GM21786 (cell line): Measurements from ENCODE around the gene SMAP1.
"Not testable (repeated sequence)": the region's sequence is repeated elsewhere in the genome, so short reads cannot be mapped to it uniquely, and the experiment has no call there.

ENCODE experiments used
- ATAC-seq: cut with Tn5 transposase; IDR thresholded peaks from one replicate; pipeline ENCODE4 v1.9.1; 2021; ENCODE audit not compliant: unreplicated experiment

SMAP1 gene

GRCh38 chr6:70738028-70738427 lies 70.3 kb downstream of the SMAP1 start:
- no peak for ATAC-seq

GRCh38 chr6:70739534-70739933 lies 71.9 kb downstream of the SMAP1 start:
- no peak for ATAC-seq

- not testable (repeated sequence) for ATAC-seq
These were observed 73.1 kb downstream of the SMAP1 start for GRCh38 chr6:70740746-70741145.

GRCh38 chr6:70742462-70742861 lies 74.8 kb downstream of the SMAP1 start:
- ATAC-seq: not testable (repeated sequence)

- ATAC-seq: no peak
These were observed 86.2 kb downstream of the SMAP1 start for GRCh38 chr6:70753870-70754380.

GRCh38 chr6:70758883-70759282 lies 91.2 kb downstream of the SMAP1 start:
- no peak for ATAC-seq

GRCh38 chr6:70763754-70764510 lies 96.2 kb downstream of the SMAP1 start:
- no peak for ATAC-seq

- ATAC-seq: no peak
These were observed 97.0 kb downstream of the SMAP1 start for GRCh38 chr6:70764706-70765105.

GRCh38 chr6:70771351-70771750 lies 103.7 kb downstream of the SMAP1 start:
- not testable (repeated sequence) for ATAC-seq

GRCh38 chr6:70779934-70780333 lies 112.3 kb downstream of the SMAP1 start:
- ATAC-seq: no peak

GRCh38 chr6:70790483-70791224 lies 123.0 kb downstream of the SMAP1 start:
- no peak for ATAC-seq

GRCh38 chr6:70797625-70798024 lies 129.9 kb downstream of the SMAP1 start:
- ATAC-seq: peak; percentile 99

GRCh38 chr6:70806086-70806485 lies 138.4 kb downstream of the SMAP1 start:
- no peak for ATAC-seq

- ATAC-seq: no peak
These were observed 144.1 kb downstream of the SMAP1 start for GRCh38 chr6:70811788-70812187.

- no peak for ATAC-seq
These were observed 146.2 kb downstream of the SMAP1 start for GRCh38 chr6:70813885-70814284.

GRCh38 chr6:70819646-70820045 lies 152.0 kb downstream of the SMAP1 start:
- no peak for ATAC-seq

- ATAC-seq: no peak
These were observed 153.1 kb downstream of the SMAP1 start for GRCh38 chr6:70820778-70821177.

GRCh38 chr6:70821751-70822150 lies 154.1 kb downstream of the SMAP1 start:
- ATAC-seq: no peak

GRCh38 chr6:70823651-70824050 lies 156.0 kb downstream of the SMAP1 start:
- no peak for ATAC-seq

GRCh38 chr6:70831427-70831826 lies 163.7 kb downstream of the SMAP1 start:
- ATAC-seq: no peak

- ATAC-seq: no peak
These were observed 166.8 kb downstream of the SMAP1 start for GRCh38 chr6:70834520-70834919.

GRCh38 chr6:70838907-70839285 lies 171.2 kb downstream of the SMAP1 start:
- ATAC-seq: no peak
